CD14-positive monocyte (primary cell): ENCODE data around the gene ZMYND10. TPM values are rescaled to one million over a fixed set of nuclear protein-coding genes. Genes with fewer than 3 reads are reported as not detected.
A peak's percentile ranks its signal among the peaks of the same experiment; 100 is the strongest.
"Not testable (repeated sequence)": the region's sequence is repeated elsewhere in the genome, so short reads cannot be mapped to it uniquely, and the experiment has no call there.

ENCODE experiments used
- DNase-seq, 3 donors: peaks; one replicate each; pipeline ENCODE4 v3.0.0-alpha.2; 2011 to 2022
- H2AFZ ChIP-seq: 2 replicates; pipeline ENCODE4 v1.6.0; 2012; ENCODE audit warnings: mild to moderate bottlenecking, low read depth, low read length, inconsistent platforms; ENCODE audit not compliant: insufficient read depth, poor library complexity, severe bottlenecking
- H3K27ac ChIP-seq, 2 donors: 1 replicate in 1 of 2; 2 replicates in 1 of 2; pipeline ENCODE4 v1.5.1; 2012 to 2013; ENCODE audit warnings: low read length in 2 of 2, control low read depth in 1 of 2, inconsistent platforms in 1 of 2, low read depth in 1 of 2, mild to moderate bottlenecking in 1 of 2
- H3K27me3 ChIP-seq, 2 donors: one replicate each; pipeline versions ENCODE4 v1.6.0 to v1.6.1; 2011 to 2013; ENCODE audit warnings: low read length in 2 of 2; ENCODE audit not compliant: control insufficient read depth in 2 of 2, insufficient read depth in 2 of 2
- H3K36me3 ChIP-seq, 2 donors: replicated peaks in 1 of 2; 1 replicate in 1 of 2; 2 replicates in 1 of 2; pipeline versions ENCODE4 v1.5.1 to v1.6.1; 2012 to 2013; ENCODE audit warnings: low read length in 2 of 2, control low read depth in 1 of 2, inconsistent platforms in 1 of 2, mild to moderate bottlenecking in 1 of 2; ENCODE audit not compliant: insufficient read depth in 2 of 2, control insufficient read depth in 1 of 2
- H3K4me1 ChIP-seq, 2 donors: 1 replicate in 1 of 2; 2 replicates in 1 of 2; pipeline versions ENCODE4 v1.5.1 to v1.6.1; 2012 to 2013; ENCODE audit warnings: low read length in 2 of 2, control low read depth in 1 of 2, inconsistent platforms in 1 of 2, mild to moderate bottlenecking in 1 of 2, moderate library complexity in 1 of 2; ENCODE audit not compliant: insufficient read depth in 2 of 2, control insufficient read depth in 1 of 2
- H3K4me2 ChIP-seq: replicated peaks from 2 replicates; pipeline ENCODE3; 2012; ENCODE audit warnings: low read length, moderate library complexity, mild to moderate bottlenecking; ENCODE audit not compliant: poor library complexity, severe bottlenecking; ENCODE audit errors: extremely low read depth
- H3K4me3 ChIP-seq, 3 experiments: fragments of 200-600 bp in 1 of 3; sonication (generic) in 1 of 3; replicated peaks in 1 of 3; 1 replicate in 2 of 3; 2 replicates in 1 of 3; pipeline ENCODE4 v1.5.1; 2011 to 2013; ENCODE audit warnings: low read length in 3 of 3, mild to moderate bottlenecking in 3 of 3, control low read depth in 2 of 3, low read depth in 2 of 3, inconsistent platforms in 1 of 3, moderate library complexity in 1 of 3
- H3K79me2 ChIP-seq: 2 replicates; pipeline ENCODE4 v1.6.0; 2012; ENCODE audit warnings: mild to moderate bottlenecking, control low read depth, inconsistent platforms, low read length, moderate library complexity; ENCODE audit not compliant: insufficient read depth
- H3K9ac ChIP-seq: 2 replicates; pipeline ENCODE4 v1.6.0; 2017; ENCODE audit warnings: low read length, mild to moderate bottlenecking; ENCODE audit not compliant: insufficient read depth, poor library complexity, severe bottlenecking
- H3K9me3 ChIP-seq, 2 donors: replicated peaks in 1 of 2; 1 replicate in 1 of 2; 2 replicates in 1 of 2; pipeline versions ENCODE4 v1.5.1 to v1.6.1; 2012 to 2013; ENCODE audit warnings: low read length in 2 of 2, control low read depth in 1 of 2; ENCODE audit not compliant: control insufficient read depth in 1 of 2, insufficient read depth in 1 of 2
- H4K20me1 ChIP-seq: 2 replicates; pipeline ENCODE4 v1.6.0; 2012; ENCODE audit warnings: mild to moderate bottlenecking, low read length, control low read depth, moderate library complexity; ENCODE audit not compliant: insufficient read depth
- H3K27ac Mint-ChIP-seq, 7 donors: one replicate each; pipeline ENCODE4 v1.8.0; 2020; ENCODE audit warnings: mild to moderate bottlenecking in 7 of 7, mixed read lengths in 7 of 7, moderate library complexity in 6 of 7, inconsistent platforms in 2 of 7
- H3K27me3 Mint-ChIP-seq, 3 donors: one replicate each; pipeline ENCODE4 v1.8.0; 2021 to 2022; ENCODE audit warnings: low read depth in 3 of 3, mild to moderate bottlenecking in 3 of 3, mixed read lengths in 3 of 3, moderate library complexity in 3 of 3, inconsistent platforms in 1 of 3
- H3K36me3 Mint-ChIP-seq, 2 donors: one replicate each; pipeline ENCODE4 v1.8.0; 2020; ENCODE audit warnings: mixed read lengths in 2 of 2, inconsistent platforms in 1 of 2, mild to moderate bottlenecking in 1 of 2
- H3K4me1 Mint-ChIP-seq: one replicate; pipeline ENCODE4 v1.8.0; 2020; ENCODE audit warnings: mild to moderate bottlenecking, mixed read lengths
- H3K4me3 Mint-ChIP-seq, 2 donors: one replicate each; pipeline ENCODE4 v1.8.0; 2020; ENCODE audit warnings: mild to moderate bottlenecking in 2 of 2, mixed read lengths in 2 of 2, moderate library complexity in 1 of 2
- H3K9me3 Mint-ChIP-seq, 7 donors: one replicate each; pipeline ENCODE4 v1.8.0; 2020 to 2022; ENCODE audit warnings: mixed read lengths in 7 of 7, mild to moderate bottlenecking in 6 of 7, moderate library complexity in 6 of 7, inconsistent platforms in 2 of 7
- CTCF ChIP-seq: fragments of 200-600 bp; IDR thresholded peaks from one replicate; pipeline ENCODE4 v1.8.0; 2022; ENCODE audit warnings: antibody characterized with exemption, mild to moderate bottlenecking
- WGBS: methylation state at CpG from one replicate; pipeline ENCODE4 v1.1.5; 2013; ENCODE audit warnings: missing lambda C conversion rate; ENCODE audit not compliant: insufficient coverage; 5-methylcytosine and 5-hydroxymethylcytosine counted together
- intact Hi-C, 2 donors: fragments of 100-400 bp; cut with micrococcal nuclease; formaldehyde crosslinking; loops; one replicate each; pipeline versions ENCODE4 v1.15.0 to v1.15.1; 2023
- polyA plus RNA-seq, 3 donors: library from polyadenylated mRNA; depleted of rRNA in 1 of 3; unstranded in 2 of 3; stranded (reverse) in 1 of 3; fragments of 300-500 nt in 2 of 3; fragments of >200 nt in 1 of 3; fragmentation: Illumina TruSeq in 2 of 3; gene quantifications; 1 replicate in 2 of 3; 2 replicates in 1 of 3; pipeline ENCODE4 v1.2.3, GENCODE V29; 2012 to 2021

ZMYND10 gene
- polyA plus RNA-seq, 3 donors = 0.12 to 1.7 (median 0.19) TPM

GRCh38 chr3:50314816-50315215 is 30.7 kb downstream of the ZMYND10 start:
- Mint-ChIP-seq H3K4me1 (peaks cover 38% of the 10 kb centered on the region), H3K27me3 (peaks cover 0 to 5% (median 0%) of the 10 kb centered on the region in 3 donors), H3K9me3 (peaks cover 0 to 4% (median 0%) of the 10 kb centered on the region in 7 donors), H3K4me3 (no peak overlapping the region), H3K36me3 (peaks cover 24 to 33% of the 10 kb centered on the region in 2 donors), H3K27ac (no peak overlapping the region)
- H3K9me3 ChIP-seq = no peaks in the 10 kb centered on the region
- H3K4me1 ChIP-seq = peaks cover 27 to 35% of the 10 kb centered on the region in 2 donors
- intact Hi-C loops = no loop called here
- WGBS = no CpG with 5 or more reads among the region's 4 CpGs
- no peak overlapping the region for H3K9ac ChIP-seq
- no peaks in the 10 kb centered on the region for H4K20me1 ChIP-seq
- H3K27me3 ChIP-seq = no peaks in the 10 kb centered on the region
- no peak overlapping the region for H3K4me3 ChIP-seq
- no peak for TF ChIP-seq CTCF
- no peak overlapping the region for H3K27ac ChIP-seq
- peaks cover 0 to 27% of the 10 kb centered on the region in 2 donors for H3K36me3 ChIP-seq
- H3K4me2 ChIP-seq = no peak overlapping the region
- no peak overlapping the region for H2AFZ ChIP-seq
- no peak for DNase-seq
- H3K79me2 ChIP-seq = peaks cover 14% of the 10 kb centered on the region

- 73% methylated on average over 1 of the region's 3 CpGs for WGBS
- Histone ChIP-seq H3K79me2 (peaks cover 11% of the 10 kb centered on the region), H3K4me1 (peaks cover 23 to 30% of the 10 kb centered on the region in 2 donors), H3K27ac (no peak overlapping the region), H3K4me3 (no peak overlapping the region), H3K36me3 (peaks cover 0 to 23% of the 10 kb centered on the region in 2 donors), H3K4me2 (no peak overlapping the region), H3K9ac (no peak overlapping the region), H4K20me1 (no peaks in the 10 kb centered on the region), H3K9me3 (no peaks in the 10 kb centered on the region), H3K27me3 (no peaks in the 10 kb centered on the region), H2AFZ (no peak overlapping the region)
- H3K9me3 Mint-ChIP-seq = peaks cover 0 to 5% (median 0%) of the 10 kb centered on the region in 7 donors
- peaks cover 22 to 34% of the 10 kb centered on the region in 2 donors for H3K36me3 Mint-ChIP-seq
- no peak for DNase-seq
- intact Hi-C loops = no loop called here
- peak overlapping the region in 2 of 7 donors; percentile 57 to 75 for H3K27ac Mint-ChIP-seq
- H3K27me3 Mint-ChIP-seq = peaks cover 0 to 4% (median 0%) of the 10 kb centered on the region in 3 donors
- no peak overlapping the region for H3K4me3 Mint-ChIP-seq
- TF ChIP-seq CTCF = no peak
- H3K4me1 Mint-ChIP-seq = peaks cover 33% of the 10 kb centered on the region
These were observed 31.2 kb downstream of the ZMYND10 start for GRCh38 chr3:50314342-50314741.

GRCh38 chr3:50312041-50312440 is 33.5 kb downstream of the ZMYND10 start:
- H3K27me3 ChIP-seq, DNase-seq, intact Hi-C loops, H3K4me3 Mint-ChIP-seq, H3K9ac ChIP-seq, H3K27me3 Mint-ChIP-seq, H3K27ac Mint-ChIP-seq, H3K4me2 ChIP-seq, H3K4me3 ChIP-seq, H4K20me1 ChIP-seq, H2AFZ ChIP-seq, H3K4me1 ChIP-seq, H3K27ac ChIP-seq, H3K79me2 ChIP-seq: not testable (repeated sequence)
- peaks cover 13% of the 10 kb centered on the region for H3K4me1 Mint-ChIP-seq
- no CpG with 5 or more reads among the region's 32 CpGs for WGBS
- Histone ChIP-seq H3K9me3 (peaks cover 0 to 21% of the 10 kb centered on the region in 2 donors), H3K36me3 (peaks cover 0 to 15% of the 10 kb centered on the region in 2 donors)
- H3K36me3 Mint-ChIP-seq = peaks cover 19 to 29% of the 10 kb centered on the region in 2 donors
- peaks cover 0 to 24% (median 15%) of the 10 kb centered on the region in 7 donors for H3K9me3 Mint-ChIP-seq
